Subcutaneous adipose tissue (tissue), 4 donors: ENCODE measurements around the gene ARHGEF10L. TPM values are rescaled to one million over a fixed set of nuclear protein-coding genes. Genes with fewer than 3 reads are reported as not detected.

Experiments
- CTCF ChIP-seq: fragments of 450-650 bp; IDR thresholded peaks from one replicate; pipeline ENCODE4 v1.5.1; 2016; ENCODE audit warnings: low read depth, mild to moderate bottlenecking, control low read depth, antibody characterized with exemption, moderate library complexity
- total RNA-seq, 4 donors: library from RNA; depleted of rRNA; stranded (reverse); fragments of >200 nt; gene quantifications; one replicate each; pipeline ENCODE4 v1.1.0, GENCODE V29; 2016

Gene ARHGEF10L
- total RNA-seq, 4 donors from 2014 or later = 19.1 to 54.6 (median 41.7) TPM

DNA sequence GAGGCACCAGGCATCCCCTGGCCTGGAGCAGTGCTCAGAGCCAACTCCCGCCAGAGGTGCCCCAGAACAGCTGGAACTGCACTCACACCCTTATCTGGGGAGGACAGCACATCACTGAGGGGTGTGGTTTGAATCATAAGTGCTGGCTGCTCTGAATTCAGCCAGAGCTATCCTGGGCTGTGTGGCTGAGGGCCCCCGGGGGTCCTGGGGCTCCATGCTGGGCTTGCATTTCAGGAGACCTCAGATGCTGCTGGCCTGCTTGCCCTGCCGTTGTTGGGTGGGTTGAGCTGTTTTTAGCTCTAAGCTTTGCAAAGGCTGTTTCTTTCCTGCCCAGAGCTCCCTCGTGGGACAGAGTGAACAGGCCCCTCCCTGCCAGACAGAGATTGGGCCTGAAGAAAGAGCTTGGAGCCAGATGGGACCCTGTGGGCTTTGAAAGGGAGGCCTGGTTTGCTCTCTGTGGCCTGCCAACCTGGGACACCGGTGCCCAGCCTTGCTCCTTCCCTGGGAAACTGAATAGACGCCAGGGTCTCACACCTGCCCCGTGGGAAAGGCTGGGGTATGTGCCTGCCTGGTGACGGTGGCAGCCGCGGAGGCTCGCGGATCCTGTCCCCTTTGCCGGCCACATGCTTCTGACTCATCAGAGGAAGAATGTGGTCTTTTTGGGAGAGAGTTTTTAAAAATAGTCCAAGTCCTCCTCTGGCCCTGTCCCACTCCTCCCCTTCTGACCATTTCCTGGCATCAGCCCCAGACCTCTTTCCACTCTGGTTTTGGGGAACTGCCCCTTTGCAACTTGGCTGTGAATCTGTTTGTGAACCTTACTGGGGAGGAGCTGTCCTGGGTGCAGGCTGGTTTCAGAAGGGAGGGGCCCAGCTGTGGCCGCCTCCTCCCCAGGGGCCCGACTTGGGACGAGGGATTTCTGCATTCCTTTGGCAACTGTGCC is 30.0 kb downstream of the ARHGEF10L start:
- no peak for TF ChIP-seq CTCF

DNA sequence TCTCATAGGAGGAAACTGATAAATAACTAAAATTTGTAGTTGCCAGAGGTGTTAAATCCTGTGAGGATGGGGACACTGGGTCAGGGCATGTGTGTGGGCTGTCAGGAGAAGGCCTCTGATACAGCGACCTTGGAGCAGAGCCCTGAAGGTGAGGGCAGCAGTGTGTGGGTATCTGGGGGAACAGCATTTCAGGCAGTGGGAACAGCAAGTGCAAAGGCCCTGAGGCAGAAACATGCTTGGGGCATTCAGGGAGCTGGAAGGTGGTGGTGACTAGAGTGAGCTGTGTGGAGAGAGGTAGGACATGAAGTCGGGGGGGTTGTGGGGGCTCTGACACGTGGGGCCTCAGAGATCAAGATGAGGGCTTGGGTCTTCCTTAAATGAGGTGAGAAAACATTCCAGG is 30.7 kb downstream of the ARHGEF10L start:
- no peak for TF ChIP-seq CTCF

- TF ChIP-seq CTCF = no peak
These were observed 32.9 kb downstream of the ARHGEF10L start for GRCh38 chr1:17572264-17572985.

GRCh38 chr1:17573518-17574041 is 34.1 kb downstream of the ARHGEF10L start:
- no peak for TF ChIP-seq CTCF

DNA sequence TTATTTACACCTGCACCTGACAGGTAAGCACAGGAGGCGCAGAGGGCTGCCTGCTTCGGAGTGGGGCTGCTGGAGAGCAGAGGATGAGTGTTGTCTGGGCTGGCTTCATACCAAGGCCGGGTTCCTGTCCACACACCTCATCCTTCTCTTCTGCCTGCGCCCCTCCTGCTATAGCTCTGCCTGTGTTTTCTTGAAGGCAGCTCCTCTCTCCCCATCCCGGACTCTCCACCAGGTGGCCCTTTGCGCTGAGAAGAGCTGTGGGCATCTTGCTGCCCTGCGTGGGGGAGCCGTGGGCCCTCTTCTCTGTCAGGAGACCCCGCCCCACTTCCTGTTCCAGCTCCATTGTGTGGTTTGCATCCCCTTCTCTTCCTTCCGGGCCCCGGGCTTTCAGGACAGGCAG is 35.0 kb downstream of the ARHGEF10L start:
- no peak for TF ChIP-seq CTCF

DNA sequence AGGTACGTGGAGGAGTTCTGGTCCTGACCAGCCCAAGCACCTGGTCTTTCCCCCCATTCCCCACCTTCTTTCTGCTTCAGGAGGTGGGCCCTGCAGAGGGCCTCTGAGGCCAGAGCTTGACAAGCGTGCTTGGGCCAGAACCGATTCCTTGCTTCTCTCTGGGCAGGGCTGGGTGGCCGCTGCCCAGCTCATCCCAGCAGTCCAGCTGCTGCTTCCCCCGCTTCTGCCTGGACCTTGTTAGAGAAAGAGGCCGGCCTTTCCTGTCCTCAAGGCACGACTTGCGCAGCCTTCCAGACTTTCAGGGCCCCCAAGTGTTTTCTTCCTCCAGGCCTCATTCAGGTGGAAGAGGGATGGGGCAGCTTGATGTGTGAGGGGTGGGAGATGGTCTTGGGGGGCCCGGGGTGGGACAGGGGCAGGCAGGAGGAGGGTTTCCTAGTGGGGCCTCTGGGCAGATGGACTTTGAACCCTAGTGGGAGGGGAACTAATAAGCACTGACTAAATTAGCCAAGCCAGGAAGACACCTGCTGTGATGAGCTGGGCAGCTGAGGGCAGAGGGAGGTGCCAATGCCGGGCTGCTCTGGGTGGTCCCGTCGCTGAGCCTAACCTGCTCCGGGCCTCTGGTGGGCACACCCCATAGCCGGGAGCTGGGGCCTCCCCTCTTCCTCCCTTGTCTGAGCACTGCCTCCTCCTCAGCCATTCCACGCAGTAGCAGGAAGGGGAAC is 36.5 kb downstream of the ARHGEF10L start:
- TF ChIP-seq CTCF = no peak
